Measurements from ENCODE around the gene EIPR1. TPM values are rescaled to one million over a fixed set of nuclear protein-coding genes. Genes with fewer than 3 reads are reported as not detected.
A peak's percentile ranks its signal among the peaks of the same experiment; 100 is the strongest.

Gene EIPR1
- total and polyA plus RNA-seq, 2 of the 13 experiments (the other 11 are each of a cell fraction or from before 2014, with no cell fraction given) = 70.0 to 96.3 TPM

DNA sequence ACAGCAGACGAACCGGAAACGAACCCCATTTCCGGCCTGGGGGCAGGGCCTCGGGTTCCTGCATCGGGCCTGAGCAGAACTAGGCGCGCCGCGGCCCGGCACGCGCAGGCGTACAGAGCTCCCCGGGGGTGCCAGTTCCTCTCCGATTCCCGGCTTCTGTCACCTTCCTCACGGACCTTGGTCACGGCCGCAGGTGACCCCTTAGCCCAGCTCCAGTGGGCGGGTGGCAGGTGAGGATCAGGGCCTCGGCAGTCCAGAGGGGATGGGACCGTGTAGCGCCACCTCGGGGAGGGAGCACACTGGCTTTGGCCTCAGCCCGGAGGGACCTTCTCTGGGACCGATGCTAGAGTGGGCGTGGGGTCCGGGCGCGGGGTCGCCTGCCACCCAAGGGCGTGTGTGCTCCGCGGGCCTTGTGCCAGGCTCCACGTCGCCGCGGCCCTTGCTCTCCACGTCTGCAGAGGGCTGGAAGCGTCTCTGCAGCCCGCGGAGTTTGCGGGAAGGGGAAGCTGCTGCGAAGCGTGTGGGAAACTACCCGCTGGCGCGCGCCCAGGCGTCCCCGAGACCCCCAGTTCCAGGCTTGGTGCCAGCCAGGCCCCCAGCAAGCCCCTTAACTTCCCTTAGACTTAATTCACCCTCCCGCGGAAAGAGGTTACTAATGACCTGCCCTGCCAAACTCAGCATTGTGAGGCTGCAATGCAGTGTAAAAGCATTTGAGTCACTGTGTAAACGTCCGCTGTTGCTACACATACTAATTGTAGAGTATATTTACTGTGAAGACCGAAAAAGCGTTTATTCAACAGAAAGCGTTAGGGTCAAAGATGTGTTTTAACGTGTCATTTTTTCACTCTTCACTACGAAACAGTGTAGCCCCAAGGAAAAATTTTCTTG is 2.3 kb upstream of the EIPR1 start, which contains the start of gene TRAPPC12 (continued):
- TF ChIP-seq PRPF4 (IDR thresholded peaks at IDR 0.05; ENCODE audit: low read depth, low read length, poor library complexity, severe bottlenecking) (no peak), HOXD1 (CRISPR knock-in tag; IDR thresholded peaks at IDR 0.05) (peak; percentile 74; the same call in 1 of the 2 replicates), CC2D1A (CRISPR knock-in tag; IDR thresholded peaks at IDR 0.05) (peak; percentile 87; the same call in 1 of the 2 replicates), TARDBP (CRISPR knock-in tag; IDR thresholded peaks at IDR 0.05) (peak; percentile 92), ZNF12 (CRISPR knock-in tag; IDR thresholded peaks at IDR 0.05) (peak; percentile 40), ZNF234 (CRISPR knock-in tag; conservative IDR thresholded peaks at IDR 0.05) (no peak), TCF7L2 (IDR thresholded peaks at IDR 0.05; ENCODE audit: low read depth, low read length) (no peak), KLF9 (CRISPR knock-in tag; IDR thresholded peaks at IDR 0.05; ENCODE audit: low read depth) (no peak; the same call in 1 of the 2 replicates), ZNF10 (CRISPR knock-in tag; IDR thresholded peaks at IDR 0.05; ENCODE audit: borderline replicate concordance, low read depth) (no peak), ZNF230 (CRISPR knock-in tag; IDR thresholded peaks at IDR 0.05) (peak; percentile 99), ZNF546 (CRISPR knock-in tag; conservative IDR thresholded peaks at IDR 0.05) (peak; percentile 90; the same call in 1 of the 2 replicates), NFE2L2 (IDR thresholded peaks at IDR 0.05; ENCODE audit: low read length) (no peak), SP1 (IDR thresholded peaks at IDR 0.05) (no peak), SP1 (CRISPR knock-in tag; IDR thresholded peaks at IDR 0.05) (peak; percentile 95), TSC22D2 (CRISPR knock-in tag; IDR thresholded peaks at IDR 0.05; ENCODE audit: borderline replicate concordance) (no peak), RFX3 (CRISPR knock-in tag; IDR thresholded peaks at IDR 0.05) (no peak; the same call in 1 of the 2 replicates), PHF5A (CRISPR knock-in tag; IDR thresholded peaks at IDR 0.05; ENCODE audit: low read depth, unreplicated experiment) (peak; percentile 89), TBL1XR1 (IDR thresholded peaks at IDR 0.05; ENCODE audit: borderline replicate concordance, low read length, partially characterized antibody) (no peak), ZNF136 (CRISPR knock-in tag; IDR thresholded peaks at IDR 0.05; ENCODE audit: low read depth) (peak; percentile 98), MAF1 (CRISPR knock-in tag; IDR thresholded peaks at IDR 0.05; ENCODE audit: borderline replicate concordance) (peak; percentile 76; the same call in 1 of the 2 replicates), THAP11 (CRISPR knock-in tag; IDR thresholded peaks at IDR 0.05) (peak; percentile 94), SIN3A (IDR thresholded peaks at IDR 0.05; ENCODE audit: borderline replicate concordance, low read depth, low read length) (peak; percentile 58; the same call in 1 of the 2 replicates)
- TF ChIP-seq, protein P1, sequence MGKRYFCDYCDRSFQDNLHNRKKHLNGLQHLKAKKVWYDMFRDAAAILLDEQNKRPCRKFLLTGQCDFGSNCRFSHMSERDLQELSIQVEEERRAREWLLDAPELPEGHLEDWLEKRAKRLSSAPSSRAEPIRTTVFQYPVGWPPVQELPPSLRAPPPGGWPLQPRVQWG (CRISPR knock-in tag; IDR thresholded peaks at IDR 0.05; ENCODE audit: borderline replicate concordance, low read depth) = no peak
- TF ChIP-seq, protein P2, sequence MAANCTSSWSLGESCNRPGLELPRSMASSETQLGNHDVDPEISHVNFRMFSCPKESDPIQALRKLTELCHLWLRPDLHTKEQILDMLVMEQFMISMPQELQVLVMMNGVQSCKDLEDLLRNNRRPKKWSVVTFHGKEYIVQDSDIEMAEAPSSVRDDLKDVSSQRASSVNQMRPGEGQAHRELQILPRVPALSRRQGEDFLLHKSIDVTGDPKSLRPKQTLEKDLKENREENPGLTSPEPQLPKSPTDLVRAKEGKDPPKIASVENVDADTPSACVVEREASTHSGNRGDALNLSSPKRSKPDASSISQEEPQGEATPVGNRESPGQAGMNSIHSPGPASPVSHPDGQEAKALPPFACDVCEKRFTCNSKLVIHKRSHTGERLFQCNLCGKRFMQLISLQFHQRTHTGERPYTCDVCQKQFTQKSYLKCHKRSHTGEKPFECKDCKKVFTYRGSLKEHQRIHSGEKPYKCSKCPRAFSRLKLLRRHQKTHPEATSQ (CRISPR knock-in tag; IDR thresholded peaks at IDR 0.05; ENCODE audit: borderline replicate concordance) = 0 out of 2 replicates have a peak, but pooled peaks have one; percentile 26
- TF ChIP-seq, protein P3, sequence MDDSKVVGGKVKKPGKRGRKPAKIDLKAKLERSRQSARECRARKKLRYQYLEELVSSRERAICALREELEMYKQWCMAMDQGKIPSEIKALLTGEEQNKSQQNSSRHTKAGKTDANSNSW (CRISPR knock-in tag; IDR thresholded peaks at IDR 0.05; ENCODE audit: borderline replicate concordance) = peak; percentile 69; the same call in 1 of the 2 replicates
- TF ChIP-seq, protein P4, sequence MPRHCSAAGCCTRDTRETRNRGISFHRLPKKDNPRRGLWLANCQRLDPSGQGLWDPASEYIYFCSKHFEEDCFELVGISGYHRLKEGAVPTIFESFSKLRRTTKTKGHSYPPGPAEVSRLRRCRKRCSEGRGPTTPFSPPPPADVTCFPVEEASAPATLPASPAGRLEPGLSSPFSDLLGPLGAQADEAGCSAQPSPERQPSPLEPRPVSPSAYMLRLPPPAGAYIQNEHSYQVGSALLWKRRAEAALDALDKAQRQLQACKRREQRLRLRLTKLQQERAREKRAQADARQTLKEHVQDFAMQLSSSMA (CRISPR knock-in tag; IDR thresholded peaks at IDR 0.05) = peak; percentile 86
- TF ChIP-seq, protein P5, sequence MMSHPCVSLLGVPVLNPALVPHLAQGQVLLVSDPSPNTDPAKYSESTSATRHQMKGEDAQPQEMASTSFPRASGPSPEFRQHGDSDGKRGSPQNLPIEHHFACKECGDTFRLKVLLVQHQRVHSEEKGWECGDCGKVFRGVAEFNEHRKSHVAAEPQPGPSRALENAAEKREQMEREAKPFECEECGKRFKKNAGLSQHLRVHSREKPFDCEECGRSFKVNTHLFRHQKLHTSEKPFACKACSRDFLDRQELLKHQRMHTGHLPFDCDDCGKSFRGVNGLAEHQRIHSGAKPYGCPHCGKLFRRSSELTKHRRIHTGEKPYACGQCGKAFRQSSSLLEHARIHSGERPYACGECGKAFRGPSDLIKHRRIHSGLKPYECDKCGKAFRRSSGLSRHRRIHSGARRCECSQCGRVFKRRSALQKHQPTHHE (CRISPR knock-in tag; IDR thresholded peaks at IDR 0.05; ENCODE audit: borderline replicate concordance) = peak; percentile 98

Data from HepG2 (cell line).